HL-60 (cell line): ENCODE results near the gene RIOK1.

Experiments used
- CTCF ChIP-seq: IDR thresholded peaks from one replicate; pipeline ENCODE4 v1.5.1; 2011; ENCODE audit warnings: low read length, control low read depth, inconsistent platforms; ENCODE audit not compliant: insufficient read depth
- POLR2AphosphoS5 ChIP-seq: IDR thresholded peaks from 2 replicates; pipeline ENCODE4 v1.6.1; 2012; ENCODE audit warnings: low read depth

DNA sequence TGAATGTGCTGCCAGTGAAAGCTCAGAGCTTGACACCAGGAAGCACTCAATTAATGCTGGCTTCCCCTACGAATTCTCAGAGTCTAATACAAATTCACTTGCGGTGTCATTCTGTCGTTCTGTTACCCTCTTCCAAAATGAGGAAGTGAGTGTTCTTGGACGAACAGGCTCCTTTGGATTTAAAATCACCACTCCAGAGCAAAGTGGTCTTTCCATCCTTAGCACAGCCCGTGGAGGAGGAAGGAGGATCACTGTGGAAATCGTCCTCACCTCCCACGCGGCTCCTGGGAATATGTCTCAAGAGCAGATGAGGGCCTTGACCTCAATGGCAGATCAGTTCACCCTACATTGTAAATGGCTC is 41.7 kb downstream of the RIOK1 start:
- TF ChIP-seq CTCF (no peak), POLR2AphosphoS5 (no peak)
